ENCODE results near the gene MAPK8IP2. TPM values are rescaled to one million over a fixed set of nuclear protein-coding genes. Genes with fewer than 3 reads are reported as not detected.

The MAPK8IP2 gene
- total and polyA plus RNA-seq, 2 of the 13 experiments (the other 11 are each of a cell fraction or from before 2014, with no cell fraction given): 1.3 to 2.6 TPM

- TF ChIP-seq KDM5B (CRISPR knock-in tag; IDR thresholded peaks at IDR 0.05; ENCODE audit: borderline replicate concordance): peak; percentile 99
- no peak for TF ChIP-seq FOXP1 (IDR thresholded peaks at IDR 0.05)
- TF ChIP-seq FOXP1 (CRISPR knock-in tag; IDR thresholded peaks at IDR 0.05): no peak; the same call in 1 of the 2 replicates
- TF ChIP-seq RCOR2 (CRISPR knock-in tag; IDR thresholded peaks at IDR 0.05): no peak
- TF ChIP-seq MTF2 (CRISPR knock-in tag; IDR thresholded peaks at IDR 0.05; ENCODE audit: borderline replicate concordance): peak; percentile 93
- TF ChIP-seq ZNF20 (CRISPR knock-in tag; IDR thresholded peaks at IDR 0.05): 0 out of 2 replicates have a peak, but pooled peaks have one; percentile 89
- TF ChIP-seq CEBPG (CRISPR knock-in tag; IDR thresholded peaks at IDR 0.05): 0 out of 2 replicates have a peak, but pooled peaks have one; percentile 18
- TF ChIP-seq ZNF83 (CRISPR knock-in tag; IDR thresholded peaks at IDR 0.05; ENCODE audit: borderline replicate concordance): peak; percentile 99
- TF ChIP-seq SOX6 (IDR thresholded peaks at IDR 0.05): no peak
- TF ChIP-seq SOX6 (CRISPR knock-in tag; IDR thresholded peaks at IDR 0.05): no peak
- TF ChIP-seq TAF1 (CRISPR knock-in tag; IDR thresholded peaks at IDR 0.05): peak; percentile 70
- TF ChIP-seq SRF (IDR thresholded peaks at IDR 0.05; ENCODE audit: low read depth, low read length): no peak
- TF ChIP-seq NCOA2 (CRISPR knock-in tag; IDR thresholded peaks at IDR 0.05): peak; percentile 87
- peak; percentile 99 for TF ChIP-seq FOXC1 (CRISPR knock-in tag; IDR thresholded peaks at IDR 0.05; ENCODE audit: borderline replicate concordance)
- TF ChIP-seq HMG20A (CRISPR knock-in tag; IDR thresholded peaks at IDR 0.05; ENCODE audit: borderline replicate concordance): peak; percentile 79; the same call in 1 of the 2 replicates
- TF ChIP-seq ZHX1 (CRISPR knock-in tag; IDR thresholded peaks at IDR 0.05; ENCODE audit: low read depth): peak; percentile 94; the same call in 1 of the 2 replicates
- 0 out of 2 replicates have a peak, but pooled peaks have one; percentile 33 for TF ChIP-seq ADNP (CRISPR knock-in tag; IDR thresholded peaks at IDR 0.05)
- TF ChIP-seq NKX3-1 (CRISPR knock-in tag; IDR thresholded peaks at IDR 0.05): peak; percentile 99
- peak; percentile 94 for TF ChIP-seq PRMT3 (CRISPR knock-in tag; IDR thresholded peaks at IDR 0.05; ENCODE audit: borderline replicate concordance, low read depth)
- peak; percentile 96; the same call in 1 of the 2 replicates for TF ChIP-seq ZFP82 (CRISPR knock-in tag; IDR thresholded peaks at IDR 0.05; ENCODE audit: borderline replicate concordance)
- TF ChIP-seq PHF20 (CRISPR knock-in tag; IDR thresholded peaks at IDR 0.05): peak; percentile 65
- peak; percentile 96 for TF ChIP-seq ZNF414 (CRISPR knock-in tag; IDR thresholded peaks at IDR 0.05)
- TF ChIP-seq MTF1 (CRISPR knock-in tag; IDR thresholded peaks at IDR 0.05): peak; percentile 98
- peak; percentile 80 for TF ChIP-seq ETV5 (CRISPR knock-in tag; IDR thresholded peaks at IDR 0.05; ENCODE audit: borderline replicate concordance)
Observed at GRCh38 chr22:50599816-50600455, 657 bp upstream of the MAPK8IP2 start (continued).
